ENCODE measurements around the gene OR2F1.

OR2F1 gene

DNA sequence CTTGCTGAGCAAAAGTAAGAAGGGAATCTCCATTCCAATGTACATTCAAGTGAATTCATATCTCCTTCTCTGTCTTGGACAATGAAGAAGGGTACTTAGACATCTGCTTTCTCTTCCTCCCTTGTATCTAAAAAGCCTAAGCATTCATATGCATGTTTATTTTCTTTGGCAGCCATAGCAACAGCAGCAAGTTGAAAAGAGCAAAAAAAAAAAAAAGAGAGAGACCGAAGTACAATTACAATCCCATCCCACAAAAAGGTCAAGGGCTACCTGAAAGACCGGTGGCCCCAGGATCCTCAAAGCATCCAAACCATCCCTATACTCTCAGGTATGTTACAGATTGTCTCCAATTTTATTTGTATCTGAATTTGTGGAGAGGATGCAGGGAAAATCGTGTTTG is 4.1 kb downstream of the OR2F1 start:
- H3K27me3 ChIP-seq (ENCODE audit: control insufficient read depth, insufficient read depth, low read length): no peaks in the 10 kb centered on the region
- no peak overlapping the region for H3K9ac ChIP-seq (ENCODE audit: low read depth, low read length)
- no peaks in the 10 kb centered on the region for H3K9me3 ChIP-seq (replicated peaks; ENCODE audit: low read length)
- no peak overlapping the region for H3K4me3 ChIP-seq (ENCODE audit: low read length)
- no peak overlapping the region for H3K4me2 ChIP-seq (ENCODE audit: low read length)
- H3K36me3 ChIP-seq (ENCODE audit: insufficient read depth, low read length): no peaks in the 10 kb centered on the region
- H3K4me1 ChIP-seq (ENCODE audit: control insufficient read depth, insufficient read depth, low read length): no peaks in the 10 kb centered on the region

DNA sequence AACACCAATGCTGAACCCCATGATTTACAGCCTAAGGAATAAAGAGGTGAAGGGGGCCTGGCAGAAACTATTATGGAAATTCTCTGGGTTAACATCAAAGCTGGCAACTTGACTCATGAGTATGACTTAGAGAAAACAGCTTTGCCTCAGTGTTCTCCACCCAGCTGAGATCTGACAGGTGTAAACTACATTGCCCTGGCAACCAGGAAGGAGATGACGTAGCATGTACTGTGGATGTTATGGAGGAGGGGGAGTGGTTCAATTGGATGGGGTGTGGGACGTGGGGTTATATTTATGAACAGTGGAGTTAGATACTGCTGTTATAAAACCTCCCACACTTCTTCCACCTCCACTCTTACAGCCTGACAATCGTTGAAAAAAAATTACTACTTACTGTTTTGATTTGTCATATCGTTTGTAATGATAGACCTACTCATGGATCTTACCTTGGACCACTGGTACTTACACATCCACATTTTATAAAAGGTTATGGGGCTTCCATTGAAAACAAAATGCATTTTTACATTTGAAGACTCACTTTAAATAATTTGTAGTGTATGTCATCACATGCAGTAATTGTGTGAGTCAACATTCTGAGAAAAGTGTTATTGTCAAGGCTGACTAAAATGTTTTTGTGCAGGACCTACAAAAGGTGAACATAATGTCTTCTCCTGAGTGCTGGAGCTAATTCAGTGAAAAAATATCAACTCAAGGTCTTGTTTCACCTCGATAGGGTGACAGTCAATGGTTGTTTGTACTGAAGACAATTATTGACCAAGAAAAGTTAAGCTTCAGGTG is 6.4 kb downstream of the OR2F1 start:
- no peaks in the 10 kb centered on the region for H3K27me3 ChIP-seq (ENCODE audit: control insufficient read depth, insufficient read depth, low read length)
- no peaks in the 10 kb centered on the region for H3K4me1 ChIP-seq (ENCODE audit: control insufficient read depth, insufficient read depth, low read length)
- no peaks in the 10 kb centered on the region for H3K9me3 ChIP-seq (replicated peaks; ENCODE audit: low read length)
- H3K4me2 ChIP-seq (ENCODE audit: low read length): no peak overlapping the region
- H3K4me3 ChIP-seq (ENCODE audit: low read length): no peak overlapping the region
- no peak overlapping the region for H3K9ac ChIP-seq (ENCODE audit: low read depth, low read length)
- no peaks in the 10 kb centered on the region for H3K36me3 ChIP-seq (ENCODE audit: insufficient read depth, low read length)

DNA sequence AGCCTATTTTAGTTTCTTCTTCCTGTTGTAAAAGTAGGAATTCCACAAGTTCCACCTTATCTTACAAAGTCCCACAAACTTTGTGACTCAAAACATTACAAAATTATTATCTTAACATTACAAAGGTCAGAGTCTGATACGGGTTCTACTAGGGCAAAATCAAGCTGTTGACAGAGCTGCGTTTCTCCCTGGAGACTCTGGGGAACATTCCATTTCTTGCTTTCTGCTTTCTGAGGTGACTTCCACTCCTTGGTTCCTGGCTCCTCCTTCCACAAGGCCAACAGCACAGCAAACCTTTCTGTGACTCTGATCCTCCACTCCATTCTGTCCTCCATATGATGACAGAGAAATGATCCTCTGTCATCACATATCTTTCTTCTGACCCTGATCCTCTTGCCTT is 10.6 kb downstream of the OR2F1 start:
- Histone ChIP-seq H3K4me1 (ENCODE audit: control insufficient read depth, insufficient read depth, low read length) (no peaks in the 10 kb centered on the region), H3K4me2 (ENCODE audit: low read length) (no peak overlapping the region), H3K9ac (ENCODE audit: low read depth, low read length) (no peak overlapping the region), H3K36me3 (ENCODE audit: insufficient read depth, low read length) (no peaks in the 10 kb centered on the region), H3K9me3 (replicated peaks; ENCODE audit: low read length) (no peaks in the 10 kb centered on the region), H3K27me3 (ENCODE audit: control insufficient read depth, insufficient read depth, low read length) (no peaks in the 10 kb centered on the region), H3K4me3 (ENCODE audit: low read length) (no peak overlapping the region)

DNA sequence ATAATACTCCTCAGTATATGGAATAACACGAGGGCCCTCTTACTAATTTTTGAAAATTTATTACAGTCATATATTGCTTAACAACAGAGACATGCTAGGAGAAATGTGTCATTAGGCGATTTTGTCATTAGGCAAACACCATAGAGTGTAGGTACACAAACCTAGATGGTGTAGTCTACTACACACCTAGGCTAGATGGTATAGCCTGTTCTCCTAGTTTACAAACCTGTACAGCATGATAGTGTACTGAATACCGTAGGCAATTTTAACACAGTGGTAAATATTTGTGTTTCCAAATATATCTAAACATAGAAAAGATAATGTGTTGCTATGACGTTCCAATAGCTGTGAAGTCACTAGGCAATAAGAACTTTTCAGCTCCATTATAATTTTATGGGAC is 12.8 kb downstream of the OR2F1 start:
- H3K4me1 ChIP-seq (ENCODE audit: control insufficient read depth, insufficient read depth, low read length): no peaks in the 10 kb centered on the region
- no peaks in the 10 kb centered on the region for H3K9me3 ChIP-seq (replicated peaks; ENCODE audit: low read length)
- H3K9ac ChIP-seq (ENCODE audit: low read depth, low read length): no peak overlapping the region
- no peaks in the 10 kb centered on the region for H3K36me3 ChIP-seq (ENCODE audit: insufficient read depth, low read length)
- H3K27me3 ChIP-seq (ENCODE audit: control insufficient read depth, insufficient read depth, low read length): no peaks in the 10 kb centered on the region
- H3K4me3 ChIP-seq (ENCODE audit: low read length): no peak overlapping the region
- H3K4me2 ChIP-seq (ENCODE audit: low read length): no peak overlapping the region

DNA sequence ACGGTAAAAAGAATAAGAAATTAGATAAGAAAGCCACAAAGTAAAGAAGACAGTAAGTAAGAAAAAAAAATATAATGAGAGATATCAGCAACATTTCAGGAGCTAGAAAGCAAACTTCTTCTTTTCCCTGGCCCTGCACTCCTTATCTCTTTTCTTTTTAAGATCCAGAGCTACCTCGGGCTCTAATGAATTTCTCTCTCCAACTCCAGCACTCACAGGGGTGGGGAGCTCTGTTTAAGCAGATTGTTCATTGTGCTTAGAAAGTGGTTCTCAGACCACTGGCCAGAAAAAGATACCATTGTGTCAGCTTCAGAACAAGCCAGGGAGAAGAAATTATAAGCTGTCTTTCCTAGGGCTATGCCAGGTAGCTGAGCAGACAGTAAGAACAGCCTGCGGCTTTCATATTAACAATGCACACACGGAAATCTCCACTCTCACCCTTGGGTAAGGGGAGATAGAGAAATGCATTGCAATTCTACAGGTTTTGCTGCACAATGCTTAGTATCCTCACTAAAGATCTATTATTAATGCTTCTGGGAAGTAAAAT is 19.3 kb downstream of the OR2F1 start:
- Histone ChIP-seq H3K27me3 (ENCODE audit: control insufficient read depth, insufficient read depth, low read length) (no peaks in the 10 kb centered on the region), H3K4me1 (ENCODE audit: control insufficient read depth, insufficient read depth, low read length) (peaks cover 7% of the 10 kb centered on the region), H3K4me3 (ENCODE audit: low read length) (no peak overlapping the region), H3K9ac (ENCODE audit: low read depth, low read length) (no peak overlapping the region), H3K9me3 (replicated peaks; ENCODE audit: low read length) (no peaks in the 10 kb centered on the region), H3K4me2 (ENCODE audit: low read length) (no peak overlapping the region), H3K36me3 (ENCODE audit: insufficient read depth, low read length) (no peaks in the 10 kb centered on the region)

DNA sequence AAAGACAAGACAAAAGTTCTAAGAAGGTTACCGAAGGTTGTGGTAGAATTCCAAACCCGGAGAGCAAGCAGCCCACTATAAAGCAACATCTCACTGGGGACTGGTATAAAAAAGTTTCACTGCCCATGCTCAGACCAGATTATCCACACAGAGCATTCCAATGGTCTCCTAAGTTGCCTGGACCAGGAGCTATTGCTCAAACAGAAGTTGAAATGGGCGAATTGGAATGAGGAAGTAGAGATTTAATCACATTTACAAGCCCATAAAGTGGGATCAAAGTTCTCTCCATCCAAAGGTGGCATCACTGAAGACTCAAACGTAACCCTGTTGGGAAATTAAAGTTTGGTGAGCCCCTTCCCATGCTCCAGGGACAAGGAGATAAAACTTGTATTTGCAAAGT is 19.8 kb downstream of the OR2F1 start:
- Histone ChIP-seq H3K36me3 (ENCODE audit: insufficient read depth, low read length) (no peaks in the 10 kb centered on the region), H3K27me3 (ENCODE audit: control insufficient read depth, insufficient read depth, low read length) (no peaks in the 10 kb centered on the region), H3K4me3 (ENCODE audit: low read length) (no peak overlapping the region), H3K4me2 (ENCODE audit: low read length) (no peak overlapping the region), H3K9ac (ENCODE audit: low read depth, low read length) (no peak overlapping the region), H3K4me1 (ENCODE audit: control insufficient read depth, insufficient read depth, low read length) (peaks cover 11% of the 10 kb centered on the region), H3K9me3 (replicated peaks; ENCODE audit: low read length) (no peaks in the 10 kb centered on the region)

DNA sequence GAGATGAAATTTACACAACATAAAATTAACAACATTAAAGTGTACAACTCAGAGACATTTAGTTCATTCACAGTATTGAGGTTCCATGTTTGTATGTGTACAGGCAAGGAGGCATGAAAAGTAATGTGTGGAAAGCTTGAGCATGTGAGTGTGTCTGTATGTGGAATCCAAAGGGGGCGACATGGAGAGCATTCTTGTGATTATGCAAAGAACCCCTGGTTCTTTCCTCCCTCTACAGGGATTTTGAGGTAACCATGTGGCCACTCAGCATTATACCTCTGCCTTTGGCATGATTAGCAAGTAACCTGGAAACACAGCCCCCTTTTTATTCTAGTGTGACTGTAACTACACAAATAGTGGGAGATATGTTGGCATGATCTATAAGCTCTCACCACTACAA is 21.0 kb downstream of the OR2F1 start:
- H3K4me3 ChIP-seq (ENCODE audit: low read length): no peak overlapping the region
- no peak overlapping the region for H3K4me2 ChIP-seq (ENCODE audit: low read length)
- no peaks in the 10 kb centered on the region for H3K27me3 ChIP-seq (ENCODE audit: control insufficient read depth, insufficient read depth, low read length)
- H3K36me3 ChIP-seq (ENCODE audit: insufficient read depth, low read length): no peaks in the 10 kb centered on the region
- no peaks in the 10 kb centered on the region for H3K9me3 ChIP-seq (replicated peaks; ENCODE audit: low read length)
- peaks cover 23% of the 10 kb centered on the region for H3K4me1 ChIP-seq (ENCODE audit: control insufficient read depth, insufficient read depth, low read length)
- no peak overlapping the region for H3K9ac ChIP-seq (ENCODE audit: low read depth, low read length)

DNA sequence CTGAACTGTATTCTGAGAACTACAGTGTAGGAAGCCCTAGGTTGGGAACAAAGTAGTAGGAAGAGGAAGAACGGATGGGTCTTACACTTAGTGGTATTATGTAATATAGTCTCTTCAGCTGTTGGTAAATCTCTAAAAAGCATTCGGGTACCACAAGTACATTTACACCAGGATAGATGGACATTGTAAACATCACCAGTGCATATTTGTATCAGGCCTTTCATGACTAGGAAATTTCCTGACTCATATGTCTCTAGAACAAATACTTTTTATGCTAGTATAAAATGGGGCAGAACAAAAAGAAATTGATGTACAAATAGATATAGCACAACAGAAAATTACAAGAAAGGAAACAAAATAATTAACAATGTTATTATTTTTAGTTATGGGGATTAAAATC is 23.9 kb downstream of the OR2F1 start:
- Histone ChIP-seq H3K27me3 (ENCODE audit: control insufficient read depth, insufficient read depth, low read length) (no peaks in the 10 kb centered on the region), H3K9ac (ENCODE audit: low read depth, low read length) (peak overlapping the region; percentile 45), H3K4me1 (ENCODE audit: control insufficient read depth, insufficient read depth, low read length) (peaks cover 26% of the 10 kb centered on the region), H3K9me3 (replicated peaks; ENCODE audit: low read length) (no peaks in the 10 kb centered on the region), H3K4me2 (ENCODE audit: low read length) (peak overlapping the region; percentile 41), H3K36me3 (ENCODE audit: insufficient read depth, low read length) (no peaks in the 10 kb centered on the region), H3K4me3 (ENCODE audit: low read length) (no peak overlapping the region)

DNA sequence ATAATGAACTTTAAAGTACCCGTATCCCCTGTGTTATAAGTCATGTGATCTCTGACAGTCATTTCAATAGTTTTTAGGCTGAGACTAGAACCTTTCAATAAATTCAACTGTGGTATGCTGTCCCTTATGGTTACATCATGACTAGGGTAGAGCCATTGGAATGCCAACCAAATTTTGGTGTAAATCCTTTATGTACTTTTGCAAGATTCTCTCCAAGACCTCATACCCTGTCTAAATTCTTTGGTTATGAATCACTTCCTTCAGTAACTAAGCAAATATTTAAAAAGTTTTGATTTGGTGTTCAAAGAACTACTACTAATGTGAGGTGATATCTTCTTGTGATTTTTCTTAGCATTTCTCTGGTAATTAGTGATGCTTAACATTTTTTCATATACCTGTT is 24.7 kb downstream of the OR2F1 start:
- no peak overlapping the region for H3K4me3 ChIP-seq (ENCODE audit: low read length)
- peaks cover 26% of the 10 kb centered on the region for H3K4me1 ChIP-seq (ENCODE audit: control insufficient read depth, insufficient read depth, low read length)
- peak overlapping the region; percentile 45 for H3K9ac ChIP-seq (ENCODE audit: low read depth, low read length)
- H3K27me3 ChIP-seq (ENCODE audit: control insufficient read depth, insufficient read depth, low read length): no peaks in the 10 kb centered on the region
- no peaks in the 10 kb centered on the region for H3K36me3 ChIP-seq (ENCODE audit: insufficient read depth, low read length)
- H3K4me2 ChIP-seq (ENCODE audit: low read length): peak overlapping the region; percentile 41
- H3K9me3 ChIP-seq (replicated peaks; ENCODE audit: low read length): no peaks in the 10 kb centered on the region

DNA sequence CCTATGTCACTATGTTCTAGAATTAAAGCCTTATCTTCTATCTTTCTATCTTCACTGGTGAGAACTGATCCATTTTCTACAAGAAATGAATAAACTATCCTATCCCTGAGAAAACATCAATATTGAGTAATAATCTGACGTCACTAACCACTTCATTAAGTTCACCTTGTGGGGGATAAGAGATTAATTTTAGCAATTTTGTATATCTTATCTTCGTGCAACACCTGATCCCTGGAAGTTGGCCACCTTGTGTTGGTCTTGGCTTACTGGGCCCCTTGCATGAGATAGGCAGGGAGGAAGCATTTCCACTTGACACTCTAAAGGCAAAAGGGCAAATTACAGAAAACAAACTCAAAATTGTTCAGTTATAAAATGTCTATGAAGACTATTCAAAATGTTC is 25.4 kb downstream of the OR2F1 start:
- Histone ChIP-seq H3K4me3 (ENCODE audit: low read length) (no peak overlapping the region), H3K9me3 (replicated peaks; ENCODE audit: low read length) (no peaks in the 10 kb centered on the region), H3K9ac (ENCODE audit: low read depth, low read length) (peak overlapping the region; percentile 39), H3K4me1 (ENCODE audit: control insufficient read depth, insufficient read depth, low read length) (peaks cover 26% of the 10 kb centered on the region), H3K36me3 (ENCODE audit: insufficient read depth, low read length) (no peaks in the 10 kb centered on the region), H3K4me2 (ENCODE audit: low read length) (no peak overlapping the region), H3K27me3 (ENCODE audit: control insufficient read depth, insufficient read depth, low read length) (no peaks in the 10 kb centered on the region)

DNA sequence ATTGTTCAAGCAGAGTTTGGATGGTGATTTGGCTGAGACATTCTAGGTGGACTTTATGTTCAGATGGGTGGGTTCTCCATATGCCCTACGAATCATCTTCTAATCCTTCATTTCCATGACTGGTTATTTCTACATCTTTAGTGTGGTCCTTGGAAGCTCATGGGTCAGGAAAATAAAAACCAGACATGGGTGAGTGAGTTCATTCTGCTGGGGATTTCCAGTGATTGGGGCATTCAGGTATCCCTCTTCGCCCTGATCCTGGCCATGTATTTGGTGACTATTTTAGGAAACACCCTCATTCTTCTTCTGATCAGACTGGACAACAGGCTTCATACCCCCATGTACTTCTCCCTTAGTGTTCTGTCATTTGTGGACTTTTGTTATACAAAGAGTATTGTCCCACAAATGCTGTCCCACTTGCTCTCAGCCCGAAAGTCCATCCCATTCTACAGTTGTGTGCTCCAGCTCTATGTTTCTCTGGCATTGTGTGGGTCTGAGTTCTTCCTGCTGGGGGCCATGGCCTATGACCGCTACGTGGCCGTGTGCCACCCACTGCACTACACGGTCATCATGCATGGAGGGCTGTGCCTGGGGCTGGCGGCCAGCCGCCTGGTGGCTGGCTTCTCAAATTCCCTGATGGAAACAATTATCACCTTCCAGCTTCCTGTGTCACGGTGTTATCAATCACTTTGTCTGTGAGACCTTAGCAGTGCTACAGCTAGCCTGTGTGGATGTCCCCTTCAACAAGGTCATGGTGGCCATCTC is 26.3 kb downstream of the OR2F1 start:
- H3K9me3 ChIP-seq (replicated peaks; ENCODE audit: low read length): no peaks in the 10 kb centered on the region
- H3K4me3 ChIP-seq (ENCODE audit: low read length): no peak overlapping the region
- H3K36me3 ChIP-seq (ENCODE audit: insufficient read depth, low read length): no peaks in the 10 kb centered on the region
- peaks cover 26% of the 10 kb centered on the region for H3K4me1 ChIP-seq (ENCODE audit: control insufficient read depth, insufficient read depth, low read length)
- H3K9ac ChIP-seq (ENCODE audit: low read depth, low read length): no peak overlapping the region
- no peaks in the 10 kb centered on the region for H3K27me3 ChIP-seq (ENCODE audit: control insufficient read depth, insufficient read depth, low read length)
- no peak overlapping the region for H3K4me2 ChIP-seq (ENCODE audit: low read length)
